NCI-H2171 treated with DMSO at 0.1 percent for 48 hours (cell line): ENCODE results near the gene NIF3L1.
A peak's percentile ranks its signal among the peaks of the same experiment; 100 is the strongest.
"Not testable (repeated sequence)": the region's sequence is repeated elsewhere in the genome, so short reads cannot be mapped to it uniquely, and the experiment has no call there.

Experiments
- DNase-seq: peaks from one replicate; lab custom pipeline; 2025; lab: John Stamatoyannopoulos, UW

The NIF3L1 gene

GRCh38 chr2:200871151-200871550 is 18.0 kb upstream of the NIF3L1 start:
- DNase-seq = no peak

- DNase-seq = no peak
Observed at GRCh38 chr2:200873560-200873959, 15.6 kb upstream of the NIF3L1 start.

- no peak for DNase-seq
Observed at GRCh38 chr2:200877443-200877842, 11.7 kb upstream of the NIF3L1 start.

- no peak for DNase-seq
Observed at GRCh38 chr2:200878289-200878880, 10.8 kb upstream of the NIF3L1 start.

DNA sequence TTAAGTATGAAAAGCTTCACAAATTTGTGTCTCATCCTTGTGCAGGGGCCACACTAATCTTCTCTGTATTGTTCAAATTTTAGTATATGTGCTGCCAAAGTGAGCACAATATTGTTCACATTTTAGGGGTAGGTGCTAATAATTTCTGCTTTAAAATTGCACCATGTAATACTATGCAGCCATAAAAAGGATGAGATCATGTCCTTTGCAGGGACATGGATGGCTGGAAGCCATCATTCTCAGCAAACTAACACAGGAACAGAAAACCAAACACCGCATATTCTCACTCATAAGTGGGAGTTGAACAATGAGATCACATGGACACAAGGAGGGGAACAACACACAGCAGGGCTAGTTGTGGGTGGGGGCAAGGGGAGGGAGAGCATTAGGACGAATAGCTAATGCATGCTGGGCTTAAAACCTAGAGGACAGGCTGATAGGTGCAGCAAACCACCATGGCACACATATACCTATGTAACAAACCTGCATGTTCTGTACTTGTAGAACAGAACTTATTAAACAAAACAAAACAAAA is 7.4 kb upstream of the NIF3L1 start:
- not testable (repeated sequence) for DNase-seq

- DNase-seq = no peak
Observed at GRCh38 chr2:200899482-200899881, 10.3 kb downstream of the NIF3L1 start.

- peak; percentile 94 for DNase-seq
Observed at GRCh38 chr2:200901459-200902072, 12.4 kb downstream of the NIF3L1 start.

- peak; percentile 60 for DNase-seq
Observed at GRCh38 chr2:200905618-200906296, 16.6 kb downstream of the NIF3L1 start.

DNA sequence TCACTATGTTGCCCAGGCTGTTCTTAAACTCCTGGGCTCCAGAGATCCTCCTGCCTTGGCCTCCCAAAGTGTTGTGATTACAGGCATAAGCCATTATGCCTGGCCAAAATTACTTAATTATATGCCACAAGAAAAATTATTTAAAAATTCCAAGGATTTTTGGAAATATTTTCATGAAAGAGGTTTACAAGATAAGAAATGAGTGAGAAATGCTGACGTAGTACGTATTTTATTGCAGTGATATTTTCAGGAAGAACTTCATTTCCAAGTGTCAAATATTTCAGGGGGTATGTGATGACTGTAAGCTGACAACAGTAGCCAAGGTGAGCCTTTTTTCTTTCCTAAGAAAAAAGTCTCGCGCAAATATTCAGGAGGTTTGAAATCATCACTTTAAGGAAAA is 20.8 kb downstream of the NIF3L1 start:
- DNase-seq = no peak

DNA sequence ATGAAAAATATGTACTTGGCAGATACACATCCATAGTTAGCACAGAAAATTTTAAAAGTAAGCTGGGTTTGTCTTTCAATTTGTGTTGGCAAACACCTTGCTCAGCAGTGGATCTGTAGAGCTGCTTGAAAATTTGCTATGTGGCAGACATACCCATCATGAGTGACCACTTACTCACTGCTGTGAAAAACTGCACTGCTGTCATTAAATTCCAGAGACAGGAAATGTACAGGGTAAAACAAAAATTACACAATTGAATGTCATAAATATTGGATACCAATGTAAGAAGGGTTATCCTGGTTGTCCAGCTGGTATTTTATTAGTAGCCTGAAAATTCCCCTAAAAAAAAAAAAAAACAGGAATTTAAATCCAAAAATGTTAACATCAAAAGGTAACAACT is 24.5 kb downstream of the NIF3L1 start:
- no peak for DNase-seq

DNA sequence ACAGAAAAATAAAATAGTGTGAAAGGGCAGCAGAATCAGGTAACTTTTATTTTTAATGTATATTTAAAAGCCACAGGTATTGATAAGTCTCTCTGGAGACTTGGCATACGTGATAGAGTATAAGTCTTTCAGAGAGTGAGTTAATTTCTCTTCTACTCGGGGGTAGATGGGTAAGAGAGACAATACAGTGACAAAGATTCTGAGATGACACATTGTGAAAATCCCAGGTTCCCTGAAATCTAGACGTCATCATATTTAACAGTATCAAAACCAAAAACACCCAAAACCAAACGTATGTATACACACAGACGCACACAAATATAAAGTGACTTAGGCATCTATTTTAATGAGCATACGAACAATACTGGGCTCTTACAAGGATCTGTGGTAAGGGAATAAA is 33.3 kb downstream of the NIF3L1 start:
- DNase-seq = no peak

- DNase-seq = no peak
Observed at GRCh38 chr2:200929334-200930249, 40.4 kb downstream of the NIF3L1 start.

GRCh38 chr2:200930947-200931626 is 41.9 kb downstream of the NIF3L1 start:
- DNase-seq = no peak

GRCh38 chr2:200939832-200940231 is 50.7 kb downstream of the NIF3L1 start:
- no peak for DNase-seq

GRCh38 chr2:200943527-200944105 is 54.4 kb downstream of the NIF3L1 start:
- no peak for DNase-seq

GRCh38 chr2:200944467-200945394 is 55.6 kb downstream of the NIF3L1 start:
- DNase-seq = no peak

- no peak for DNase-seq
Observed at GRCh38 chr2:200945395-200945729, 56.2 kb downstream of the NIF3L1 start.

DNA sequence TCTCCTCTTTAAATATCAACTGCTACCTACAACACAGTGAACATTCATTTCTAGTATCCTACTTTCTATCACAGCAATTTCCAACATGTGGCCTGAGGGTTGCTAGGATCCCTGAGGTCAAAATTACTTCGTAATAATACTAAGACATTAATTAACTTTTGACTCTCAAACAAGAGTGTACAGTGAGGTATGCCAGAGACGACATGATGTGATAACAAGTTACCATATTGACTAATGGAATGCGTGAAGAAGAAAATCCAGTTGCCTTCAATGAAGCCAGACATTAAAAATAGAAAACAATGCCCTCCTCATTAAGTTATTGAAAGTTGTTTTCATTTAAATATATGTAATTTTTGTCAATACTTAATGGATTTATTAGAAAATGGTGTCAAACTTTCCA is 61.2 kb downstream of the NIF3L1 start:
- DNase-seq = no peak
